Astrocyte (in vitro differentiated cells and primary cell): Measurements from ENCODE around the gene EBLN2. TPM values are rescaled to one million over a fixed set of nuclear protein-coding genes. Genes with fewer than 3 reads are reported as not detected.
A peak's percentile ranks its signal among the peaks of the same experiment; 100 is the strongest.

Source experiments
- DNase-seq: peaks from one replicate; pipeline ENCODE4 v3.0.0-alpha.2; 2010; ENCODE audit warnings: low read depth
- FAIRE-seq: peaks from 2 replicates; lab custom pipeline; 2011; peaks lifted over from hg19 to GRCh38; lab: Jason Lieb, UNC
- H2AFZ ChIP-seq: 2 replicates; pipeline ENCODE4 v1.6.0; 2012; ENCODE audit warnings: low read depth, low read length, inconsistent platforms
- H3K27ac ChIP-seq: 2 replicates; pipeline ENCODE4 v1.5.1; 2011; ENCODE audit warnings: low read depth, low read length, inconsistent platforms
- H3K27me3 ChIP-seq: 2 replicates; pipeline ENCODE4 v1.6.0; 2011; ENCODE audit warnings: low read length, inconsistent platforms; ENCODE audit not compliant: insufficient read depth
- H3K36me3 ChIP-seq: 2 replicates; pipeline ENCODE4 v1.5.1; 2011; ENCODE audit warnings: low read length, inconsistent platforms; ENCODE audit not compliant: insufficient read depth
- H3K4me1 ChIP-seq: 2 replicates; pipeline ENCODE4 v1.5.1; 2011; ENCODE audit warnings: low read length, inconsistent platforms; ENCODE audit not compliant: insufficient read depth
- H3K4me2 ChIP-seq: 2 replicates; pipeline ENCODE4 v1.6.0; 2012; ENCODE audit warnings: low read length, inconsistent platforms
- H3K4me3 ChIP-seq: 2 replicates; pipeline ENCODE4 v1.5.1; 2011; ENCODE audit warnings: low read depth, mild to moderate bottlenecking, low read length, inconsistent platforms; ENCODE audit not compliant: insufficient read depth
- H3K79me2 ChIP-seq: 2 replicates; pipeline ENCODE4 v1.6.0; 2012; ENCODE audit warnings: mild to moderate bottlenecking, low read length, inconsistent platforms; ENCODE audit not compliant: insufficient read depth
- H3K9ac ChIP-seq: 2 replicates; pipeline ENCODE4 v1.6.0; 2012; ENCODE audit warnings: mild to moderate bottlenecking, low read length, inconsistent platforms
- H3K9me3 ChIP-seq: 2 replicates; pipeline ENCODE4 v1.5.1; 2012; ENCODE audit warnings: low read depth, mild to moderate bottlenecking, low read length, inconsistent platforms; ENCODE audit not compliant: insufficient read depth
- H4K20me1 ChIP-seq: 2 replicates; pipeline ENCODE4 v1.6.0; 2012; ENCODE audit warnings: low read length, inconsistent platforms; ENCODE audit not compliant: insufficient read depth
- H3K27ac Mint-ChIP-seq: one replicate; pipeline ENCODE4 v1.8.0; 2021; ENCODE audit warnings: mild to moderate bottlenecking, mixed read lengths; ENCODE audit not compliant: unreplicated experiment
- H3K27me3 Mint-ChIP-seq: one replicate; pipeline ENCODE4 v1.8.0; 2021; ENCODE audit warnings: low read depth, mixed read lengths; ENCODE audit not compliant: unreplicated experiment
- H3K36me3 Mint-ChIP-seq: one replicate; pipeline ENCODE4 v1.8.0; 2021; ENCODE audit warnings: low read depth, mixed read lengths; ENCODE audit not compliant: unreplicated experiment
- H3K4me1 Mint-ChIP-seq: one replicate; pipeline ENCODE4 v1.8.0; 2021; ENCODE audit warnings: low read depth, mixed read lengths; ENCODE audit not compliant: unreplicated experiment
- H3K4me3 Mint-ChIP-seq: one replicate; pipeline ENCODE4 v1.8.0; 2021; ENCODE audit warnings: mild to moderate bottlenecking, moderate library complexity, mixed read lengths; ENCODE audit not compliant: unreplicated experiment
- H3K9me3 Mint-ChIP-seq: one replicate; pipeline ENCODE4 v1.8.0; 2021; ENCODE audit warnings: mild to moderate bottlenecking, mixed read lengths; ENCODE audit not compliant: unreplicated experiment
- EZH2 ChIP-seq: IDR thresholded peaks from 2 replicates; pipeline ENCODE4 v1.6.1; 2012; ENCODE audit warnings: mild to moderate bottlenecking, low read length, inconsistent platforms; ENCODE audit not compliant: insufficient read depth
- total RNA-seq: library from RNA; stranded (reverse); gene quantifications from 2 replicates; pipeline ENCODE4 v1.2.1, GENCODE V29; 2021
- TF ChIP-seq, protein P1 (sequence below): IDR thresholded peaks from 2 replicates; pipeline ENCODE4 v1.5.1; 2011; ENCODE audit warnings: low read depth, mild to moderate bottlenecking, inconsistent platforms, low read length, moderate library complexity; ENCODE audit not compliant: insufficient read depth

Gene EBLN2
- total RNA-seq, 1 donor from 2014 or later = 3.1 TPM

- no peak for TF ChIP-seq EZH2
- TF ChIP-seq, protein P1, sequence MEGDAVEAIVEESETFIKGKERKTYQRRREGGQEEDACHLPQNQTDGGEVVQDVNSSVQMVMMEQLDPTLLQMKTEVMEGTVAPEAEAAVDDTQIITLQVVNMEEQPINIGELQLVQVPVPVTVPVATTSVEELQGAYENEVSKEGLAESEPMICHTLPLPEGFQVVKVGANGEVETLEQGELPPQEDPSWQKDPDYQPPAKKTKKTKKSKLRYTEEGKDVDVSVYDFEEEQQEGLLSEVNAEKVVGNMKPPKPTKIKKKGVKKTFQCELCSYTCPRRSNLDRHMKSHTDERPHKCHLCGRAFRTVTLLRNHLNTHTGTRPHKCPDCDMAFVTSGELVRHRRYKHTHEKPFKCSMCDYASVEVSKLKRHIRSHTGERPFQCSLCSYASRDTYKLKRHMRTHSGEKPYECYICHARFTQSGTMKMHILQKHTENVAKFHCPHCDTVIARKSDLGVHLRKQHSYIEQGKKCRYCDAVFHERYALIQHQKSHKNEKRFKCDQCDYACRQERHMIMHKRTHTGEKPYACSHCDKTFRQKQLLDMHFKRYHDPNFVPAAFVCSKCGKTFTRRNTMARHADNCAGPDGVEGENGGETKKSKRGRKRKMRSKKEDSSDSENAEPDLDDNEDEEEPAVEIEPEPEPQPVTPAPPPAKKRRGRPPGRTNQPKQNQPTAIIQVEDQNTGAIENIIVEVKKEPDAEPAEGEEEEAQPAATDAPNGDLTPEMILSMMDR = no peak
- H3K79me2 ChIP-seq = peaks cover 100% of the 10 kb centered on the region
- H3K27me3 Mint-ChIP-seq = no peaks in the 10 kb centered on the region
These were observed 24.5 kb upstream of the EBLN2 start for GRCh38 chr3:73036694-73037591.

DNA sequence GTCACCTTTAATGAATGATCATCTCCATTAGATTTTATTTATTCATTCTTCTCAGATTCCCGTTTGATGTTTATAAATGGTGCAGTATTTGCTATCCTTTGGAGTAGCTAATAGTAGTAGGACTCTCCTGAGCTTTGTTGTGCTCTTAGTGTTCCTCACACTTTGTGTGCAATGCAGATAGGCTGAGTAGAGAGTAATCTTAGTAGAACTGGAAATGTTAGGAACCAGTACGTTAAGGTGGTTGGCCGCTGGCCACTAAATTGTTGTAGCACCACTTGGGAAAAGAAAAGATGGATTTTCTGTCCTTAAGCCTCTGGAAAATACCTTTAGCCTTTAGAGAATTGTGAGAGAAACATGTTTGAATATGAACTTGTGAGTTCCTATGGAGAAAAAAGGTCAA is 19.9 kb upstream of the EBLN2 start:
- TF ChIP-seq EZH2 = no peak
- TF ChIP-seq, protein P1 = no peak
- H3K27ac Mint-ChIP-seq = no peak overlapping the region
- Histone ChIP-seq H3K9me3 (no peaks in the 10 kb centered on the region), H3K36me3 (no peaks in the 10 kb centered on the region), H3K4me3 (no peak overlapping the region), H2AFZ (no peak overlapping the region), H3K27ac (no peak overlapping the region), H3K27me3 (no peaks in the 10 kb centered on the region), H3K4me2 (no peak overlapping the region), H3K9ac (no peak overlapping the region), H4K20me1 (peaks cover 92% of the 10 kb centered on the region), H3K79me2 (peaks cover 100% of the 10 kb centered on the region), H3K4me1 (peaks cover 20% of the 10 kb centered on the region)
- DNase-seq = no peak
- H3K9me3 Mint-ChIP-seq = no peaks in the 10 kb centered on the region
- FAIRE-seq = no peak
- H3K36me3 Mint-ChIP-seq = peaks cover 3% of the 10 kb centered on the region
- H3K27me3 Mint-ChIP-seq = no peaks in the 10 kb centered on the region
- peaks cover 27% of the 10 kb centered on the region for H3K4me1 Mint-ChIP-seq
- no peak overlapping the region for H3K4me3 Mint-ChIP-seq

More at GRCh38 chr3:73036694-73037591, 24.5 kb upstream of the EBLN2 start:
- H3K9me3 ChIP-seq = no peaks in the 10 kb centered on the region
- Mint-ChIP-seq H3K4me1 (peaks cover 27% of the 10 kb centered on the region), H3K27ac (peak overlapping the region; percentile 14), H3K36me3 (peaks cover 4% of the 10 kb centered on the region), H3K4me3 (no peak overlapping the region), H3K9me3 (no peaks in the 10 kb centered on the region)
- peaks cover 20% of the 10 kb centered on the region for H3K4me1 ChIP-seq
- H4K20me1 ChIP-seq = peaks cover 85% of the 10 kb centered on the region
- H3K4me3 ChIP-seq = no peak overlapping the region
- H3K27me3 ChIP-seq = no peaks in the 10 kb centered on the region
- DNase-seq = peak; percentile 56
- H3K4me2 ChIP-seq = peak overlapping the region; percentile 60
- no peaks in the 10 kb centered on the region for H3K36me3 ChIP-seq
- H3K27ac ChIP-seq = peak overlapping the region; percentile 66
- no peak for FAIRE-seq
- peak overlapping the region; percentile 29 for H3K9ac ChIP-seq
- H2AFZ ChIP-seq = no peak overlapping the region

DNA sequence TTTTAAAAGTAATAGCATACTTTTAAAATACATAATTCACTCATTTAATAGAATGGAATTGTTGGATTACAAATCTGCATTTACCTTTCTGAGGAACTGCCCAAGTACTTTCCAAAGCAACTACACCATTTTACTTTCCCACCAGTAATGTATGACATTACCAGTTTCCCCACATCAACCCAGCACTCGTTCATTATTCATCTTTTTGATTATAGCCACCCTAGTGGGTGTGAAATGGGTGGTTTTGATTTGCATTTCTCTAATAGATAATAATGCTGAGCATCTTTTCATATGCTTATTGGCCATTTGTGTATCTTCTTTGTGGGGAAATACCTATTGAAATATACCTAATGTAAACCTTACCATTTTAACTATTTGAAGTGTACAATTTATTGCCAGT is 18.0 kb upstream of the EBLN2 start:
- H4K20me1 ChIP-seq = peaks cover 93% of the 10 kb centered on the region
- no peak for FAIRE-seq
- no peak overlapping the region for H3K4me3 ChIP-seq
- H3K9me3 Mint-ChIP-seq = no peaks in the 10 kb centered on the region
- DNase-seq = no peak
- H3K4me2 ChIP-seq = no peak overlapping the region
- H3K27me3 Mint-ChIP-seq = no peaks in the 10 kb centered on the region
- no peak overlapping the region for H2AFZ ChIP-seq
- no peak overlapping the region for H3K4me3 Mint-ChIP-seq
- H3K9me3 ChIP-seq = no peaks in the 10 kb centered on the region
- no peaks in the 10 kb centered on the region for H3K36me3 ChIP-seq
- H3K36me3 Mint-ChIP-seq = peaks cover 3% of the 10 kb centered on the region
- no peak overlapping the region for H3K27ac ChIP-seq
- H3K27ac Mint-ChIP-seq = no peak overlapping the region
- no peak for TF ChIP-seq EZH2
- TF ChIP-seq, protein P1 = no peak
- H3K4me1 ChIP-seq = peaks cover 6% of the 10 kb centered on the region
- H3K4me1 Mint-ChIP-seq = peaks cover 17% of the 10 kb centered on the region
- peaks cover 100% of the 10 kb centered on the region for H3K79me2 ChIP-seq
- H3K9ac ChIP-seq = no peak overlapping the region
- H3K27me3 ChIP-seq = no peaks in the 10 kb centered on the region
